Suprapubic skin (tissue), 4 donors: ENCODE measurements around the gene ITPK1.

Experiments
- CTCF ChIP-seq, 2 donors: fragments of 200-600 bp in 1 of 2; fragments of 450-650 bp in 1 of 2; sonication (generic) in 1 of 2; IDR thresholded peaks; one replicate each; pipeline ENCODE4 v1.5.1; 2016 to 2019; ENCODE audit warnings: antibody characterized with exemption in 2 of 2, mild to moderate bottlenecking in 1 of 2, moderate library complexity in 1 of 2
- EP300 ChIP-seq: sonication (generic); formaldehyde crosslinking; IDR thresholded peaks from one replicate; pipeline ENCODE4 v1.6.1; 2017; ENCODE audit warnings: antibody characterized with exemption
- POLR2A ChIP-seq, 2 donors: fragments of 450-650 bp; IDR thresholded peaks; one replicate each; pipeline ENCODE4 v1.6.1; 2017; ENCODE audit warnings: antibody characterized with exemption in 2 of 2, mild to moderate bottlenecking in 2 of 2, moderate library complexity in 2 of 2
- POLR2AphosphoS5 ChIP-seq, 3 donors: sonication (generic); formaldehyde crosslinking; IDR thresholded peaks; one replicate each; pipeline ENCODE4 v1.6.1; 2017; ENCODE audit warnings: antibody characterized with exemption in 3 of 3

- TF ChIP-seq CTCF (IDR thresholded peaks at IDR 0.05) (no peak), POLR2A (IDR thresholded peaks at IDR 0.05) (no peak), EP300 (no peak), POLR2AphosphoS5 (IDR thresholded peaks at IDR 0.05) (no peak)
Observed at GRCh38 chr14:93045965-93046704, 69.6 kb downstream of the ITPK1 start.
